HCEC 1CT (cell line): ENCODE measurements around the gene CLCN1.

ENCODE experiments used
- DNase-seq: peaks from one replicate; pipeline ENCODE4 v3.0.0-alpha.2; 2017

Gene CLCN1

GRCh38 chr7:143295870-143296269, 20.0 kb upstream of the CLCN1 start:
- DNase-seq: peak; percentile 23

DNA sequence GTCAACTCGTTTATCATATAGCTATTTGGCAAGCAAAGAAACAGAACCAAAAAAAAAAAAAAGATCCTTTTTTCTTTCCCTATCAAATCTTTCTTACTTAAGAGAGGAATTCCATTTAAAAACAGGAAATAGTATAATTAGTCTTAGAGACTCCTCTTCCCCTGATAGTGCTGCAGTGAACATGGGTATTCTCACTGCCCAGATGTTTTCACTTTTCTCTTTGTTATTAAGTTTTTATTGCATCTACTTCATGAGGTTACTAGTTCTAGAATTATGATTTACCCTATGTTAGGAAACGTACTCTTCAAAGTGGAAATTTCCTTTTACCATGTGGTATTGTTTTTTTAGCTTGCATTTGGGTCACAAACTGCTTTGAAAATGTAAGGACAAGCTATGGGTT, 19.2 kb upstream of the CLCN1 start:
- no peak for DNase-seq

DNA sequence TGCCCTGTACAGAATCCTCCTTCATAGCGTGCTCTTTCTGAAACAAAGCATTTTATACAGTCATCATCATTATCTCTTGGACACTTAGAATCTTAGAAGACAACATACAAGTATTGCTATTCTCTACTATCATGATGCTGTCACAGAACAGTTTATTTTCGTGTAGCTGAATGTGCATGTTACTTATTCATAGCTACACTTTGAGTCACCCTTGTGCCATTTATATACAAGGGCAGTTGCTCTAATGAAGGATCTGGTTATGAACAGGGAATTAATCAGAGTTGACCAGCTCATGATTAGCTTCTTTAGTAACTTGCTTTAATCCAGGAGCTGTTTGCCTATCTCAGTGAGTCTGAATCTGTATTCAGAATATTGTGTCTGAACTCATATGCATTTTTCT, 16.6 kb upstream of the CLCN1 start:
- DNase-seq: peak; percentile 80

GRCh38 chr7:143299840-143300239, 16.1 kb upstream of the CLCN1 start:
- DNase-seq: no peak

DNA sequence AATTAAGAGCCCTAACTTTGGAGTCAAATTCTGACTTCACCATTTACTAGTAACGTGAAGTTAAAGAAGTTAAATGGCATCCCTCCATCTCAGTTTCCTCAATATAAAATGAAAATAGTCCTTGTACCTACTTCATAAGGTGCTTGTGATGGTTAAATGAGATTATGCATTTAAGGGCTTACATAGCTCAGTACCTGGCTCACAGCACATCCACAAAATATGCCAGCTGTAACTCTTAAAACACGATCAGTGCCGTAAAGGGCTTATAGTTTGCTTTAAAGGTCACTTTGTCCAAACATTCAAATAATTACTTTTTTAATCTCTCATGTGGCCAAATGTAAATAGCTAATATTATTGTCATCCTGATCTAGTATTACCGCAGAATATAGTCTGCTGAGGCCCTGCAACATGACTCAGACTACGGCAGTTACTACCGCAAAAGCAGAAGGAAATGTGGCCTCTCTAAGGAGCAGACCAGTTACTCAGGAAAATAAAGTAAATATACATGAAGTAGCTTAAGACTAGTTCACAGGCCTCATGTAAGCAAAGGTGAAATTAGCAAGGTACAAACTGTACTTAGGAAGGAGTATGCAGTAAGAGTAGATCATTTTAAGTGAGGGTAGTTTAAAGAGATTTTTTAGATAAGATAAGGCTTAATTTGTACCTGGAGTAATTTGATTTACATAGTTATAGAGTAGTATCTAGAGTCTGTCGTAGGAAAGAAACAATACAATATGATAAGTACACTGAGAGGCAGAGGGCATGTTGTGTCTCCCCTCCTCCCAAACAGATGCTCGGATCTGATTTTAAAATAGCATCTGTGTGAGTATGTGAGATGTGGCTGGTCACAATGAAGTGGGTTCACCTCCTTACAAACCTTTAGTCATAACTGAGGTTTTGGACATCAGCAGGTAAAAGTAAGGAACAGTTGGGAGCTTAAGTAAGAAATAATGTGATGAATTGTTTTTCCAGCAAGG, 14.7 kb upstream of the CLCN1 start:
- DNase-seq: peak; percentile 83

DNA sequence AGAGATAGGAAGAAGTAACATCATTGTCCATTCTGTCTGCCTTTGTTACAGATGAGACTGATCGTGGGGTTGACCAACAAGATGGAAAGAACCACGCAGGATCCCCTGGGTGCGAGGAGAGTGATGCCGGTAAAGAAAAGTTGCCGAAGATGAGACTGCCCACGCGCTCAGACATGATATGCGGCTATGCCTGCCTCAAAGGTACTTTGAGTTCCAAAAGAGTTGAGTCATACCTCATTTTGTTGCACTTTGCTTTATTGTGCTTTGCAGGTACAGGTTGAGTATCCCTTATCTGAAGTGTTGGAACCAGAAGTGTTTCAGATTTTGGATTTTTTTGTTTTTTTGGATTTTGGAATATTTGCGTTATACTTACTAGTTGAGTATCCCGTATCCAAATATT, 12.2 kb upstream of the CLCN1 start:
- no peak for DNase-seq

- no peak for DNase-seq
These were observed 11.0 kb upstream of the CLCN1 start for GRCh38 chr7:143304938-143305337.

GRCh38 chr7:143305423-143306070, 10.4 kb upstream of the CLCN1 start:
- peak; percentile 29 for DNase-seq

DNA sequence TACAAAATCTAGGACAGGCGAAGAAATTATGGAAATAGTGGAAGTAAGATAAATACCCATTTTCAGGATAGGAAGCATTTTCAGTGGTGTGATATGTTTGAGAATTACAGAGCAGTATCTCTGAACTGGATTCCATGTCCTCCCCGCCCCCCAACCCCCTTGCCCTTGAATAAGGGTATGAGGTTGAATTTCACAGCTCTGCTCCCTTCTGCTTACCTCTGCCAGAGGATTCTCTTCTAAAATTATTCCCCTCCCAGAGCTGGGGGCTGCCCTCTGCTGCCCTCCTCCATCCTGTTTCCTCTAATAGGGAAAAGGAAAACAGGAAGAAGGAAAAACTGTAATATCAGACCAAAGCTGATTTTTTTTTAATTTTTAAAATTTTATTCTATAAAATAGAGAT, 7.3 kb upstream of the CLCN1 start:
- no peak for DNase-seq

DNA sequence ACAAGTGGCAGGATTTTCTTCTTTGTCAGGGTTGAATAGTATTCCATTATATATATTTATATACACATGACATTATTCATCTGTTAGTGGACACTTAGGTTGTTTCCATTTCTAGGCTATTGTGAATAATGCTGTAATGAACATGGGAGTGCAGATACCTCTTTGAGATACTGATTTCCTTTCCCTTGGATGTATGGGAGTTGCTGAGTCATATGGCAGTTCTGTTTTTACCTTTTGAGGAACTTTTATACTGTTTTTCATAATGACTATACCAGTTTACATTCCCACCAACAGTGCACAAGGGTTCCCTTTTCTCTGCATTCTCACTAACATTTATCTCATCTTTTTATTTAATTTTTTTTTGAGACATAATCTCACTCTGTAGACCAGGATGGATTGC, 1.8 kb upstream of the CLCN1 start:
- DNase-seq: no peak

DNA sequence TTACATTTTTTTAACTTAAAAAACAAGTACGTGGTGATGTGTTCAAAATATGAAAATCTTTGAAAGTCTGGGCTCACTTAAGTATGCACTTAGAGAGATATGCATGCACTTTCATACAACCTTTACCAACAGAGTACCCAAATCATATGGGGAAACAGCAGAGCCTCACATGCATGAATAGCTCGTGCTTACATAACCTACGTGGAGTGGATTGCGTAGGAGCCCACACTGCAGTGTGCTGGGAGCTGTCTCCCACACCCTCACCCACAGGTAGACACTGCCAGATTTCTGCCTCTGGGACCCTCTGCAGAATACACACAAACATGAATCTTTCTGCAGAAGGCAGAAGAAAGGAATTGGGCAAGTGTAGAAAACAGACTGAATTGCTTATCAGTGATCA, 581 bp downstream of the CLCN1 start:
- DNase-seq: no peak

GRCh38 chr7:143318661-143319060, 2.8 kb downstream of the CLCN1 start:
- no peak for DNase-seq

DNA sequence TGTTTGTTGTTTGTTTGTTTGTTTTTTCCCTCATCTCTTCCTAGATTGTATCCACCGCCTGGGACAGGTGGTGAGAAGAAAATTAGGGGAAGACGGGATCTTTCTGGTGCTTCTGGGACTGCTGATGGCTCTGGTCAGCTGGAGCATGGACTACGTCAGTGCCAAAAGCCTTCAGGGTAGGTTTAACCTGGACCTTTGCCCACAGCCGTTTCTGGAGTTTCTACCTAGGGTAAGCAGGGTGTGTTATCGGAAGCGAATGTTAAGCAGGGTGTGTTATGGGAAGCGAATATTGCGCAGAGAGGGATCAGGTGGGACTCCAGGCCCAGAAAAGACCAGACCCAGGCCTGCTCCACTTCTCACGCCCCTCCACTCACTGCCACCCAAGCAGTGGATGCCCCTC, 4.7 kb downstream of the CLCN1 start:
- no peak for DNase-seq

DNA sequence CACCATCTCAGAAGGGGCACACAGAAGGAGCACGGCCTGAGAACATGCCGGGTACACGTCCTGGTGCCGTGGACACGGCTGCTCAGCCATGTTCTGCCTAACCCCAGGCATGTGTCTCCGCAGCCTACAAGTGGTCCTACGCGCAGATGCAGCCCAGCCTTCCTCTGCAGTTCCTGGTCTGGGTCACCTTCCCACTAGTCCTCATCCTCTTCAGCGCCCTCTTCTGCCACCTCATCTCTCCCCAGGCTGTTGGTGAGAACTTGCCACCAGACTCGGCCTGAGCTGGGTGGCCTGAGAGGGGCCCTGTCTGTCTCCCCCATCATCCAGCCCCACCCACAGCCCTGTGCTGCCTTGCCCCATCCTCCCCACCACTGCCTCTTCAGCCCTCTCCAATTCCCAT, 5.3 kb downstream of the CLCN1 start:
- no peak for DNase-seq

DNA sequence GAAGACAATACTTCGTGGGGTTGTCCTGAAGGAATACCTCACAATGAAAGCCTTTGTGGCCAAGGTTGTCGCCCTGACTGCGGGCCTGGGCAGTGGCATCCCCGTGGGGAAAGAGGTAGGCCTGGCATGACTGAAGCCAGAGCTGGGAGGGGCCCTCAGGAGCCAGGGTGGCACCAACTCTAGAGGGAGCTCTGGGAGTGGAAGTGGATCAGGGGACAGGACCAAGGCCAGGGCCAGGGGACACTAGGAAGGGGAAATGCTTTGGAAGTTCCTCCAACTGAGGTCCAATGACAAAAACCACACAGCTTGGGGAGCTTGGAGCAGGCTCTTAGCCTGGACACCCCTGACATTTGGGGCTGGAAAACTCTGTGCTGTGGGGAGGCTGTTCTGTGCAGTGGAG, 5.8 kb downstream of the CLCN1 start:
- no peak for DNase-seq

- no peak for DNase-seq
These were observed 7.1 kb downstream of the CLCN1 start for GRCh38 chr7:143322760-143323633.

- DNase-seq: no peak
These were observed 7.7 kb downstream of the CLCN1 start for GRCh38 chr7:143323653-143324052.

DNA sequence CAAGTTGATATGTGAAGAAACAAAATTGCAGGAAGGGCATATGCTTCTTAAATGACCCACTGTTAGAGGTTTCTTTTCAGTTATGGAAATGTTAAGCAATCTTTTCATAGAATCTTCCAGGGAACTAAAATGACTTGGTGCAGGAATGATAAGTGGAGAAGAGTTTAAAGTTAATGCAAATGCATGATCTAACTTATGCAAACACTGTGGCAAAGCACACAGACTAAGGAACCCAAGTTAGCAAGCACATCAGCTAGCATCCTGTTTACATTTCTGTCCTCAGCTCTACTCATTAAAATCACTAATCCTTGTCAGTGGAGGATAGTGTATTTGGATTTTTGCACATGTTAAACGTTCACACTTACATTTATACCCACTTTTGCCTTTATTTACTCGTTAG, 9.3 kb downstream of the CLCN1 start:
- DNase-seq: no peak

DNA sequence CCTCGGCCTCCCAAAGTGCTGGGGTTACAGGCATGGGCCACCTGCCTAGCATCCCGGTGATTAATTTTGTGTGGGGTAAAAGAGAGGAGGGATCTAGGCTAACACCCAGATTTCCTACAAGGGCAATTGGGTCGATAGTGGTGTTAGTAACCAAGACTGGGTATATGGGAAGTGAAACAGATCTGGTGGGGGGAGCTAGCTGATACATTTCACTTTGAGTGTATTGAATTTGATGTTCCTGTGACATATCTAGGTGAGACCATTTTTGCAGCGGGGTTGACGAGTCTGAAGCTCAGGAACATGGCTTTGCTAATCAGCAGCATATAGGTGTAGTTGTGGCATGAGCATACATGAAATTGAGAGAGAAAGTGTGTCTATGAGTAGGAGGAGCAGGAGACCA, 12.0 kb downstream of the CLCN1 start:
- DNase-seq: no peak

- no peak for DNase-seq
These were observed 13.7 kb downstream of the CLCN1 start for GRCh38 chr7:143329471-143330170.

DNA sequence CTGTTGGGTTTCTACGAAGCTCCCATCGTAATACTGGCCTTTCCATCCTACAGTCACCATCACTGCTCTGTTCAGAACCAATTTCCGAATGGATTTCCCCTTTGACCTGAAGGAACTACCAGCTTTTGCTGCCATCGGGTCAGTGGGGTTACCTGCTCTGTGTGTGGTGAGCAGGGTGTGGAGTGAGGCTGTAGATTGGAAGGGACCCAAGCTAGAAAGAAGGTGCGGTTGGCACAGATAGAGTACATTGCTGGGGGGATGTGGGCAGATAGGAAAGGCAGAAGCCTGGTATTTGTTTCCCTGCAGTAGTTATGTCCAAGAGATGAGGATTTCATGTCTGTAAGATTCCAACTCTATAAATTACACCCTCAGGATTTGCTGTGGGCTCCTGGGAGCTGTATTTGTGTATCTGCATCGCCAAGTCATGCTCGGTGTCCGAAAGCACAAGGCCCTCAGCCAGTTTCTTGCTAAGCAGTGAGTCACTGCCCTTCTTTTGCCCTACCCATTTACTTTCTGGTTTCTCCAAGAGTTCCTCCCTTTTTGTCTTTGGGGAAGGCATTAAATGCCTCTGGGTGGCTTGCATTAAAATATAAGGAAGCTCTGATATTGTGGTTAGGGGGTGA, 15.4 kb downstream of the CLCN1 start:
- peak; percentile 88 for DNase-seq

DNA sequence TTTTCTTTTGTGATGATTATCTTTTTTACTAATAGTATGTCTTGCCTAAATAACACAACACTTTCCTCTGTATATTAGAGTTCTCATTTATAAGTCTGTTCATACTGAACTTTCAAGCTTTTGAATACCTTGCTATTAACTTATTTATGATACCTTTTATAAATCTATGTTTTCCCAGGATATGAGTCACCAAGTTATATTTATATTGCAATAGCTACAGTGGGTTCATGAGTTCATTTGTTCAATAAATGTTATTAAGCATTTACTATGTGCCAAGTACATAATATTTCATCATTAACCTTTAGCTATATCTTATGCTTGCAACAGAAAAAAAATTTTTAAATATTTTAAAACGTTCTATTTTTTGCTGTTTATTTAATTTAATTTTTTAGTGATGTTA, 18.3 kb downstream of the CLCN1 start:
- no peak for DNase-seq
